ENCODE measurements around the gene PNMT. TPM values are rescaled to one million over a fixed set of nuclear protein-coding genes. Genes with fewer than 3 reads are reported as not detected.

PNMT gene
- total and polyA plus RNA-seq, 3 experiments from 2014 or later: 0.39 TPM; not detected in 2

- Histone ChIP-seq H3K27ac (ENCODE audit: low read depth, low read length) (no peak overlapping the region), H3K4me1 (ENCODE audit: insufficient read depth, low read length) (no peaks in the 10 kb centered on the region), H3K27me3 (ENCODE audit: insufficient read depth, low read length, poor library complexity, severe bottlenecking) (peaks cover 10% of the 10 kb centered on the region), H3K9me3 (ENCODE audit: low read length) (no peaks in the 10 kb centered on the region), H3K4me3 (ENCODE audit: low read length) (no peak overlapping the region), H3K36me3 (ENCODE audit: insufficient read depth, low read length) (no peaks in the 10 kb centered on the region)
- peak overlapping the region in 1 of 7 donors; percentile 64 for H3K4me3 Mint-ChIP-seq
- H3K9me3 Mint-ChIP-seq: no peaks in the 10 kb centered on the region
- H3K27me3 Mint-ChIP-seq: peaks cover 21 to 43% of the 10 kb centered on the region in 2 donors
- ChIA-PET POLR2A (interaction anchor here (0.5 to 1.0 kb wide), 2 partner anchors 12 to 440 kb away, joined by 4 read pairs; partner anchors contain the start of genes CASC3 and PGAP3), CTCF (interaction anchor here (0.9 kb wide), 1 partner anchor 79 kb away, joined by 4 read pairs; no protein-coding TSS in a partner anchor)
- H3K27ac Mint-ChIP-seq: no peak overlapping the region
- no peak for DNase-seq
- H3K36me3 Mint-ChIP-seq: peaks cover 0 to 4% (median 3%) of the 10 kb centered on the region in 3 donors
- peaks cover 7 to 14% (median 12%) of the 10 kb centered on the region in 3 donors for H3K4me1 Mint-ChIP-seq
These were observed 32.1 kb downstream of the PNMT start for GRCh38 chr17:39700148-39700987.

- Histone ChIP-seq H3K4me3 (ENCODE audit: low read length) (no peak overlapping the region), H3K36me3 (ENCODE audit: insufficient read depth, low read length) (no peaks in the 10 kb centered on the region), H3K27me3 (ENCODE audit: insufficient read depth, low read length, poor library complexity, severe bottlenecking) (peaks cover 10% of the 10 kb centered on the region), H3K27ac (ENCODE audit: low read depth, low read length) (no peak overlapping the region), H3K9me3 (ENCODE audit: low read length) (no peaks in the 10 kb centered on the region), H3K4me1 (ENCODE audit: insufficient read depth, low read length) (no peaks in the 10 kb centered on the region)
- no peaks in the 10 kb centered on the region for H3K9me3 Mint-ChIP-seq
- peaks cover 0 to 4% (median 3%) of the 10 kb centered on the region in 3 donors for H3K36me3 Mint-ChIP-seq
- peak overlapping the region in 2 of 8 donors; percentile 13 to 44 for H3K27ac Mint-ChIP-seq
- ChIA-PET CTCF (interaction anchor here (0.9 to 1.5 kb wide), 2 partner anchors 36 to 80 kb away, joined by 3 to 4 read pairs; no protein-coding TSS in a partner anchor), POLR2A (no interaction called here)
- H3K4me3 Mint-ChIP-seq: peak overlapping the region in 1 of 7 donors; percentile 64
- peaks cover 7 to 14% (median 12%) of the 10 kb centered on the region in 3 donors for H3K4me1 Mint-ChIP-seq
- H3K27me3 Mint-ChIP-seq: peaks cover 21 to 43% of the 10 kb centered on the region in 2 donors
- DNase-seq: no peak
These were observed 32.9 kb downstream of the PNMT start for GRCh38 chr17:39701012-39701783.

GRCh38 chr17:39701784-39702422 lies 33.6 kb downstream of the PNMT start:
- Mint-ChIP-seq H3K9me3 (no peaks in the 10 kb centered on the region), H3K27ac (no peak overlapping the region), H3K4me1 (peaks cover 10 to 19% (median 18%) of the 10 kb centered on the region in 3 donors), H3K36me3 (peaks cover 0 to 4% (median 3%) of the 10 kb centered on the region in 3 donors), H3K4me3 (no peak overlapping the region), H3K27me3 (peaks cover 21 to 42% of the 10 kb centered on the region in 2 donors)
- Histone ChIP-seq H3K4me1 (ENCODE audit: insufficient read depth, low read length) (peaks cover 5% of the 10 kb centered on the region), H3K4me3 (ENCODE audit: low read length) (no peak overlapping the region), H3K27me3 (ENCODE audit: insufficient read depth, low read length, poor library complexity, severe bottlenecking) (peaks cover 10% of the 10 kb centered on the region), H3K9me3 (ENCODE audit: low read length) (no peaks in the 10 kb centered on the region), H3K27ac (ENCODE audit: low read depth, low read length) (no peak overlapping the region), H3K36me3 (ENCODE audit: insufficient read depth, low read length) (no peaks in the 10 kb centered on the region)
- CTCF ChIA-PET: interaction anchor here (1.5 kb wide), 1 partner anchor 36 kb away, joined by 3 read pairs; no protein-coding TSS in a partner anchor
- no peak for DNase-seq
- POLR2A ChIA-PET: no interaction called here

GRCh38 chr17:39702901-39703893 lies 34.9 kb downstream of the PNMT start:
- Histone ChIP-seq H3K27ac (ENCODE audit: low read depth, low read length) (no peak overlapping the region), H3K36me3 (ENCODE audit: insufficient read depth, low read length) (no peaks in the 10 kb centered on the region), H3K27me3 (ENCODE audit: insufficient read depth, low read length, poor library complexity, severe bottlenecking) (peaks cover 10% of the 10 kb centered on the region), H3K4me3 (ENCODE audit: low read length) (no peak overlapping the region), H3K4me1 (ENCODE audit: insufficient read depth, low read length) (peaks cover 13% of the 10 kb centered on the region), H3K9me3 (ENCODE audit: low read length) (no peaks in the 10 kb centered on the region)
- POLR2A ChIA-PET: no interaction called here
- Mint-ChIP-seq H3K4me1 (peaks cover 15 to 25% (median 25%) of the 10 kb centered on the region in 3 donors), H3K4me3 (peak overlapping the region in 1 of 7 donors; percentile 28), H3K9me3 (no peaks in the 10 kb centered on the region), H3K36me3 (peaks cover 0 to 4% (median 0%) of the 10 kb centered on the region in 3 donors), H3K27me3 (peaks cover 18 to 33% of the 10 kb centered on the region in 2 donors), H3K27ac (peak overlapping the region in 1 of 8 donors; percentile 26)
- CTCF ChIA-PET: interaction anchor here (1.1 to 1.5 kb wide), 3 partner anchors 27 to 489 kb away, joined by 3 read pairs; partner anchors contain the start of gene MIEN1
- DNase-seq: no peak

GRCh38 chr17:39703913-39704312 lies 35.7 kb downstream of the PNMT start:
- Mint-ChIP-seq H3K4me3 (no peak overlapping the region), H3K27ac (no peak overlapping the region), H3K36me3 (peaks cover 0 to 4% (median 0%) of the 10 kb centered on the region in 3 donors), H3K27me3 (peaks cover 18 to 30% of the 10 kb centered on the region in 2 donors), H3K4me1 (peaks cover 16 to 25% (median 24%) of the 10 kb centered on the region in 3 donors), H3K9me3 (no peaks in the 10 kb centered on the region)
- H3K9me3 ChIP-seq (ENCODE audit: low read length): no peaks in the 10 kb centered on the region
- no peaks in the 10 kb centered on the region for H3K36me3 ChIP-seq (ENCODE audit: insufficient read depth, low read length)
- ChIA-PET CTCF (interaction anchor here (1.1 to 1.2 kb wide), 2 partner anchors 27 to 488 kb away, joined by 3 read pairs; partner anchors contain the start of gene MIEN1), POLR2A (no interaction called here)
- peaks cover 18% of the 10 kb centered on the region for H3K4me1 ChIP-seq (ENCODE audit: insufficient read depth, low read length)
- DNase-seq: no peak
- H3K27me3 ChIP-seq (ENCODE audit: insufficient read depth, low read length, poor library complexity, severe bottlenecking): peaks cover 10% of the 10 kb centered on the region
- no peak overlapping the region for H3K4me3 ChIP-seq (ENCODE audit: low read length)
- no peak overlapping the region for H3K27ac ChIP-seq (ENCODE audit: low read depth, low read length)

- peaks cover 18% of the 10 kb centered on the region for H3K4me1 ChIP-seq (ENCODE audit: insufficient read depth, low read length)
- POLR2A ChIA-PET: no interaction called here
- H3K36me3 Mint-ChIP-seq: no peaks in the 10 kb centered on the region
These were observed 36.7 kb downstream of the PNMT start for GRCh38 chr17:39704821-39705551.

More at GRCh38 chr17:39704821-39705551, 36.7 kb downstream of the PNMT start:
- CTCF ChIA-PET: interaction anchor here (1.2 to 1.4 kb wide), 2 partner anchors 50 to 83 kb away, joined by 3 to 5 read pairs; no protein-coding TSS in a partner anchor
- peaks cover 14 to 20% (median 20%) of the 10 kb centered on the region in 3 donors for H3K4me1 Mint-ChIP-seq
- DNase-seq: no peak
- H3K27me3 Mint-ChIP-seq: peaks cover 13 to 20% of the 10 kb centered on the region in 2 donors
- H3K4me3 Mint-ChIP-seq: no peak overlapping the region
- no peaks in the 10 kb centered on the region for H3K9me3 Mint-ChIP-seq
- Histone ChIP-seq H3K36me3 (ENCODE audit: insufficient read depth, low read length) (no peaks in the 10 kb centered on the region), H3K27ac (ENCODE audit: low read depth, low read length) (no peak overlapping the region), H3K27me3 (ENCODE audit: insufficient read depth, low read length, poor library complexity, severe bottlenecking) (peaks cover 10% of the 10 kb centered on the region), H3K9me3 (ENCODE audit: low read length) (no peaks in the 10 kb centered on the region), H3K4me3 (ENCODE audit: low read length) (no peak overlapping the region)
- H3K27ac Mint-ChIP-seq: no peak overlapping the region
